ENCODE measurements around the gene P2RX3. TPM values are rescaled to one million over a fixed set of nuclear protein-coding genes. Genes with fewer than 3 reads are reported as not detected.

The P2RX3 gene
- total RNA-seq, 1 donor from 2014 or later: 2.0 TPM

DNA sequence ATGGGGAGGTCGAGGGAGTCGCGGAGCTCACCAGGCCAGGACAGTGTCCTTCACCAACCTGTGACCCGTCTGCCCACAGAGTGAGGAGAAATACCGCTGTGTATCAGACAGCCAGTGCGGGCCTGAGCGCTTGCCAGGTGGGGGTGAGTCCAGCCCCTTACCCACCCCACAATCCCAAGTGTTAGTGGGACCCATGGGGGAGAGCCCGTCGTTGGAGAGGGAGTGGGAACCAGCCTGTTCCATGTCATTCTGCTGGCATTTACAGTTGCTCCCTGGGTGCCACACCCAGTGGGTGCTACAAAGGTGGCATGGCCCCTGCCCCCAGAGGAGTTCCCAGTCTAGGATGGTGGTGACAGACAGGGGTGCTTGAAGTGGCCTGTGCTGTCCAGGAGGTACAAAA, 9.2 kb downstream of the P2RX3 start:
- no peaks in the 10 kb centered on the region for H3K36me3 Mint-ChIP-seq
- DNase-seq (ENCODE audit: low spot score in 2 of 2, unreplicated experiment in 2 of 2): no peak
- H3K27me3 Mint-ChIP-seq (ENCODE audit: low read depth): peaks cover 3% of the 10 kb centered on the region
- no peak overlapping the region for H3K4me3 Mint-ChIP-seq
- no peaks in the 10 kb centered on the region for H3K9me3 Mint-ChIP-seq
- H3K4me1 Mint-ChIP-seq: peaks cover 21% of the 10 kb centered on the region
- H3K27ac Mint-ChIP-seq: no peak overlapping the region
- TF ChIP-seq, protein P1, sequence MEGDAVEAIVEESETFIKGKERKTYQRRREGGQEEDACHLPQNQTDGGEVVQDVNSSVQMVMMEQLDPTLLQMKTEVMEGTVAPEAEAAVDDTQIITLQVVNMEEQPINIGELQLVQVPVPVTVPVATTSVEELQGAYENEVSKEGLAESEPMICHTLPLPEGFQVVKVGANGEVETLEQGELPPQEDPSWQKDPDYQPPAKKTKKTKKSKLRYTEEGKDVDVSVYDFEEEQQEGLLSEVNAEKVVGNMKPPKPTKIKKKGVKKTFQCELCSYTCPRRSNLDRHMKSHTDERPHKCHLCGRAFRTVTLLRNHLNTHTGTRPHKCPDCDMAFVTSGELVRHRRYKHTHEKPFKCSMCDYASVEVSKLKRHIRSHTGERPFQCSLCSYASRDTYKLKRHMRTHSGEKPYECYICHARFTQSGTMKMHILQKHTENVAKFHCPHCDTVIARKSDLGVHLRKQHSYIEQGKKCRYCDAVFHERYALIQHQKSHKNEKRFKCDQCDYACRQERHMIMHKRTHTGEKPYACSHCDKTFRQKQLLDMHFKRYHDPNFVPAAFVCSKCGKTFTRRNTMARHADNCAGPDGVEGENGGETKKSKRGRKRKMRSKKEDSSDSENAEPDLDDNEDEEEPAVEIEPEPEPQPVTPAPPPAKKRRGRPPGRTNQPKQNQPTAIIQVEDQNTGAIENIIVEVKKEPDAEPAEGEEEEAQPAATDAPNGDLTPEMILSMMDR (IDR thresholded peaks at IDR 0.05; ENCODE audit: unreplicated experiment): no peak

DNA sequence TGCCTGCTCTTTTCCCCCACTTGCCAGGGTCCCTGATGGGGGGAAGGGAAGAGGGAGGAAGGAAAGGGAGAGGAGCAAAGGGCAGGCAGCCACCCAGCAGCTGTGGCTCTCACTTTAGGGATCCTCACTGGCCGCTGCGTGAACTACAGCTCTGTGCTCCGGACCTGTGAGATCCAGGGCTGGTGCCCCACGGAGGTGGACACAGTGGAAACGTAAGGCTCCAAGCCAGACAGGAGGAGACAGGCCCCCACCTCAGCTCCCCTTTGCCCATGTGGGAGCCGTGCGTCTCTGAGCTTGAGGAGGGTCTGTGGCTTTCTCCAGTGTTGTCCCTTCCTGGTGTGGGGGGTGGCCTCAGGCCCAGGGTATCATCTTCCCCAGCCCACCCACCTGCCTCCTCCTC, 9.9 kb downstream of the P2RX3 start:
- H3K27ac Mint-ChIP-seq: no peak overlapping the region
- no peak overlapping the region for H3K4me3 Mint-ChIP-seq
- DNase-seq (ENCODE audit: low spot score in 2 of 2, unreplicated experiment in 2 of 2): no peak
- TF ChIP-seq, protein P1 (IDR thresholded peaks at IDR 0.05; ENCODE audit: unreplicated experiment): no peak
- peaks cover 17% of the 10 kb centered on the region for H3K4me1 Mint-ChIP-seq
- H3K27me3 Mint-ChIP-seq (ENCODE audit: low read depth): peaks cover 3% of the 10 kb centered on the region
- no peaks in the 10 kb centered on the region for H3K9me3 Mint-ChIP-seq
- H3K36me3 Mint-ChIP-seq: no peaks in the 10 kb centered on the region

- DNase-seq (ENCODE audit: low spot score in 2 of 2, unreplicated experiment in 2 of 2): no peak
- H3K4me1 Mint-ChIP-seq: peaks cover 12% of the 10 kb centered on the region
- H3K36me3 Mint-ChIP-seq: no peaks in the 10 kb centered on the region
- no peaks in the 10 kb centered on the region for H3K9me3 Mint-ChIP-seq
- no peak overlapping the region for H3K4me3 Mint-ChIP-seq
- no peak overlapping the region for H3K27ac Mint-ChIP-seq
- TF ChIP-seq, protein P1 (IDR thresholded peaks at IDR 0.05; ENCODE audit: unreplicated experiment): no peak
- peaks cover 3% of the 10 kb centered on the region for H3K27me3 Mint-ChIP-seq (ENCODE audit: low read depth)
Observed at GRCh38 chr11:57348636-57349313, 10.6 kb downstream of the P2RX3 start.

- Mint-ChIP-seq H3K36me3 (no peaks in the 10 kb centered on the region), H3K9me3 (no peaks in the 10 kb centered on the region), H3K27me3 (ENCODE audit: low read depth) (peaks cover 3% of the 10 kb centered on the region), H3K27ac (no peak overlapping the region), H3K4me3 (no peak overlapping the region), H3K4me1 (peaks cover 8% of the 10 kb centered on the region)
- TF ChIP-seq, protein P1 (IDR thresholded peaks at IDR 0.05; ENCODE audit: unreplicated experiment): peak; percentile 97
- peak; percentile 58 to 86 for DNase-seq (ENCODE audit: low spot score in 2 of 2, unreplicated experiment in 2 of 2)
Observed at GRCh38 chr11:57349491-57350274, 11.5 kb downstream of the P2RX3 start.

DNA sequence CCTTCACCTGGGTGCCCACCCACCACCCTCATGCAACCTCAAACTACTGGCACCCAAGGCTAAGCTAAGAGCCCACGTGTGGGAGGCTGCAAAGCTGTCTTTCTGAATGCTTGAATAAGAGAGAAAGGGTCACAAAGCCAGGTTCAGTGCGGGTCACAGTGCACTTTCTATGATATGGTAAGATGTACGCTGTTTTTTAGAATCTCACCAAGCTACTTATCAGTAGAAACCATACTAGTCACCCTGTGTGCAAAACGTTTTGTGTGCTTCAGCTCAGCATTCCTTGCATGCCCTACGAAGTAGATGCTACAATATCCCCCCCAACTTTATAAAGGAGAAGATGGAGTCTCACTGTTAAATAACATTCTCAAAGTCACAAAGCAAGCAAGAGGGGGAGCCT, 14.9 kb downstream of the P2RX3 start:
- TF ChIP-seq, protein P1 (IDR thresholded peaks at IDR 0.05; ENCODE audit: unreplicated experiment): no peak
- peaks cover 3% of the 10 kb centered on the region for H3K27me3 Mint-ChIP-seq (ENCODE audit: low read depth)
- no peaks in the 10 kb centered on the region for H3K36me3 Mint-ChIP-seq
- no peak overlapping the region for H3K4me3 Mint-ChIP-seq
- no peaks in the 10 kb centered on the region for H3K9me3 Mint-ChIP-seq
- DNase-seq (ENCODE audit: low spot score in 2 of 2, unreplicated experiment in 2 of 2): no peak
- H3K27ac Mint-ChIP-seq: no peak overlapping the region
- peaks cover 4% of the 10 kb centered on the region for H3K4me1 Mint-ChIP-seq
